K562 (cell line): ENCODE results near the gene ASF1B. TPM values are rescaled to one million over a fixed set of nuclear protein-coding genes. Genes with fewer than 3 reads are reported as not detected.

Source experiments
- ATF1 ChIP-seq, 2 experiments: fragments of 450-650 bp in 1 of 2; IDR thresholded peaks; 2 replicates each; pipeline ENCODE4 v1.6.1; 2016; ENCODE audit warnings: missing compliant biosample characterization in 1 of 2, missing genetic modification characterization in 1 of 2
- BRD4 ChIP-seq: fragments of 200-600 bp; sonication (generic); IDR thresholded peaks from 2 replicates; pipeline ENCODE4 v1.6.1; 2017; ENCODE audit warnings: inconsistent platforms
- CHD1 ChIP-seq: fragments of 200-600 bp; sonication (generic); IDR thresholded peaks from one replicate; pipeline ENCODE4 v1.6.1; 2012; ENCODE audit warnings: mild to moderate bottlenecking, moderate library complexity, low read length, inconsistent platforms
- FOXK2 ChIP-seq, 2 experiments: fragments of 450-650 bp; IDR thresholded peaks in 1 of 2; conservative IDR thresholded peaks in 1 of 2; 2 replicates each; pipeline ENCODE4 v1.6.1; 2016; ENCODE audit warnings: low read depth in 2 of 2, mild to moderate bottlenecking in 1 of 2
- HDAC3 ChIP-seq: fragments of 450-650 bp; IDR thresholded peaks from 2 replicates; pipeline ENCODE4 v1.6.1; 2018; ENCODE audit warnings: borderline replicate concordance, mild to moderate bottlenecking, moderate library complexity; ENCODE audit not compliant: partially characterized antibody
- MCM7 ChIP-seq, 2 experiments: fragments of 450-650 bp; IDR thresholded peaks; 2 replicates each; pipeline ENCODE4 v1.6.1; 2016 to 2018
- NCOA1 ChIP-seq: fragments of 450-650 bp; IDR thresholded peaks from 2 replicates; pipeline ENCODE4 v1.6.1; 2016; ENCODE audit warnings: low read depth
- NFATC3 ChIP-seq: fragments of 450-650 bp; IDR thresholded peaks from 2 replicates; pipeline ENCODE4 v1.6.1; 2017; ENCODE audit warnings: mild to moderate bottlenecking
- NFIC ChIP-seq: fragments of 450-650 bp; IDR thresholded peaks from 2 replicates; pipeline ENCODE4 v1.6.1; 2017; ENCODE audit warnings: mild to moderate bottlenecking, inconsistent platforms
- POLR3A ChIP-seq: IDR thresholded peaks from 2 replicates; pipeline ENCODE4 v1.6.1; 2011; ENCODE audit warnings: borderline replicate concordance, mild to moderate bottlenecking, moderate library complexity; ENCODE audit not compliant: insufficient read length, insufficient read depth; ENCODE audit errors: extremely low read depth
- SIX5 ChIP-seq, 2 experiments: IDR thresholded peaks; 2 replicates each; pipeline ENCODE4 v1.6.1; 2011; ENCODE audit warnings: low read length in 2 of 2, borderline replicate concordance in 1 of 2, low read depth in 1 of 2, mild to moderate bottlenecking in 1 of 2, moderate library complexity in 1 of 2; ENCODE audit not compliant: insufficient read depth in 1 of 2
- TAL1 ChIP-seq: fragments of 450-650 bp; IDR thresholded peaks from 2 replicates; pipeline ENCODE4 v1.6.1; 2016; ENCODE audit warnings: mild to moderate bottlenecking
- TEAD4 ChIP-seq, 2 experiments: sonication (generic) in 1 of 2; formaldehyde crosslinking in 1 of 2; IDR thresholded peaks; 2 replicates each; pipeline versions ENCODE4 v1.6.1 to v1.8.0; 2012 to 2022; ENCODE audit warnings: borderline replicate concordance in 1 of 2, inconsistent platforms in 1 of 2, low read length in 1 of 2, mild to moderate bottlenecking in 1 of 2, missing genetic modification reagents in 1 of 2
- TOE1 ChIP-seq, 2 experiments: fragments of 450-650 bp in 1 of 2; sonication (generic) in 1 of 2; formaldehyde crosslinking in 1 of 2; IDR thresholded peaks; 2 replicates each; pipeline versions ENCODE4 v1.7.1 to v1.8.0; 2016 to 2022; ENCODE audit warnings: borderline replicate concordance in 2 of 2, mild to moderate bottlenecking in 2 of 2, antibody characterized with exemption in 1 of 2, inconsistent platforms in 1 of 2, low read depth in 1 of 2, missing genetic modification reagents in 1 of 2, moderate library complexity in 1 of 2
- polyA plus RNA-seq, 8 experiments: library from polyadenylated mRNA; depleted of rRNA in 4 of 8; stranded (reverse) in 5 of 8; unstranded in 3 of 8; fragments of >200 nt; fragmentation: Nextera tagmentation in 2 of 8; fragmentation: Illumina TruSeq in 1 of 8; extraction: Ambion mirVana in 2 of 8; extraction: Trizol in 1 of 8; gene quantifications; 2 replicates each; pipeline versions ENCODE4 v1.2.1 to v1.2.3, GENCODE V29; 2011 to 2014; ENCODE audit warnings: inconsistent platforms in 1 of 8, missing spikeins in 1 of 8
- total RNA-seq, 7 experiments: library from RNA; depleted of rRNA in 6 of 7; stranded (reverse); fragments of >200 nt in 6 of 7; fragmentation: Illumina TruSeq in 2 of 7; extraction: Trizol in 2 of 7; gene quantifications; 2 replicates each; pipeline versions ENCODE4 v1.2.1 to v1.2.3, GENCODE V29; 2011 to 2021; ENCODE audit warnings: low replicate concordance in 1 of 7
- TF ChIP-seq, protein P1 (sequence below): sonication (generic); formaldehyde crosslinking; IDR thresholded peaks from 2 replicates; pipeline ENCODE4 v1.8.1; 2022; ENCODE audit warnings: missing genetic modification reagents
- TF ChIP-seq, protein P2 (sequence below): sonication (generic); IDR thresholded peaks from 2 replicates; pipeline ENCODE4 v1.6.1; 2016
- TF ChIP-seq, protein P3 (sequence below): fragments of 250-450 bp; sonication (Bioruptor Pico); IDR thresholded peaks from 2 replicates; pipeline ENCODE4 v1.8.0; 2021; ENCODE audit warnings: mild to moderate bottlenecking, moderate library complexity
- TF ChIP-seq, protein P4 (sequence below): fragments of 450-650 bp; IDR thresholded peaks from 2 replicates; pipeline ENCODE4 v1.6.1; 2016; ENCODE audit warnings: antibody characterized with exemption
- TF ChIP-seq, protein P5 (sequence below): IDR thresholded peaks from 2 replicates; pipeline ENCODE4 v1.6.1; 2016; ENCODE audit warnings: missing genetic modification characterization, missing compliant biosample characterization

Gene ASF1B
- total and polyA plus RNA-seq, 9 of the 15 experiments (the other 6 are each of a cell fraction or from before 2014, with no cell fraction given) = 6.0 to 69.4 (median 53.3) TPM

DNA sequence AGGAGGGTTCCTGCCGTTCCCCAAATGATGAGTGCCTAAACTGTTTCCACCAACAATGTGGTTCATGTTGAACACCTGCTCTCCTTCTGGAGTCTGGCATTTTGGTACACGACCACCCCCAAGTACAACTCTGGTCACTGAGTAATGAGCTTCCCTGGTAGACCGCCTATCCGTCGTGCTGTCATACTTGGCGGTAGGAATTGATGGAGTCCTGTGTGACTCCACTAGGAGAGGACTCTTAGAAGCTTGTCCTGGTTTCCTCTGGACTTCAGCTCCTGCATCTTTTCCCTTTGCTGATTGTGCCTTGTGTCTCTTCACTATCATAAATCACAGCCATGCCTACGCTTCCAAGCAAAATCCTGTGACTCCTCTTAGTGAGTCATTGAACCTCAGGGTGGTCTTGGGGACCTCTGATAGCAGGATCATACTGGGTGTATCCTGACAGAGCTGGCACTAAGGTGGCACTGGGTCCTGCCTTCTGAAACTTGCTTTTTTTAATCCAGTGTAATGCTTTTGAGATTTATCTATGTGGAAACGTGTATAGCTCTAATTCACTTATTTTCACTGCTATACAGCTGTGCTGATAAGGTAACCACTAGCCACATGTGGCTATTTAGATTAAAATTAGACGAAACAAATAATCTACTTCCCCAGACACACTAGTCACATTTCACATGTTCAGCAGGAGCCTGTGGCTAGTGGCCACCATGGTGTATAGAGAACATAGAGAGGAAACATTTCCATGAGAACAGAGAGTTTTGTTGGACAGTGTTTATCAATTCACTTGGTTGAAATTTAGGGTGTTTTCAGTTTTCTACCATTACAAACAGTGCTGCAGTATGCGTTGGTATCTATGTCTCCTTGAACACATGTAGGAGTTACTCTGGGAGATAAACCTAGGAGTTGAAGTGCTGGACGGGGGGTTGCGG is 6.1 kb upstream of the ASF1B start (continued):
- TF ChIP-seq FOXK2 (conservative IDR thresholded peaks at IDR 0.05 in 1 of 2, IDR thresholded peaks at IDR 0.05 in 1 of 2; ENCODE audit: low read depth in 2 of 2) (no peak), TOE1 (IDR thresholded peaks at IDR 0.05; ENCODE audit: borderline replicate concordance) (0 out of 2 replicates have a peak, but pooled peaks have one; percentile 47), TOE1 (CRISPR knock-in tag; IDR thresholded peaks at IDR 0.05; ENCODE audit: borderline replicate concordance, low read depth) (no peak), BRD4 (no peak), TEAD4 (IDR thresholded peaks at IDR 0.05; ENCODE audit: low read length) (peak; percentile 99), TEAD4 (CRISPR knock-in tag; IDR thresholded peaks at IDR 0.05; ENCODE audit: borderline replicate concordance) (no peak; the same call in 1 of the 2 replicates), NFATC3 (0 out of 2 replicates have a peak, but pooled peaks have one; percentile 48), SIX5 (IDR thresholded peaks at IDR 0.05; ENCODE audit: borderline replicate concordance in 1 of 2, insufficient read depth in 1 of 2, low read depth in 1 of 2, low read length in 2 of 2) (no peak), NFIC (peak; percentile 81), ATF1 (CRISPR knock-in tag; IDR thresholded peaks at IDR 0.05) (no peak), ATF1 (tag; IDR thresholded peaks at IDR 0.05) (peak; percentile 61), TAL1 (peak; percentile 93), CHD1 (no peak), NCOA1 (peak; percentile 61; the same call in 1 of the 2 replicates), MCM7 (IDR thresholded peaks at IDR 0.05) (no peak), POLR3A (no peak), HDAC3 (peak; percentile 92)
- TF ChIP-seq, protein P1, sequence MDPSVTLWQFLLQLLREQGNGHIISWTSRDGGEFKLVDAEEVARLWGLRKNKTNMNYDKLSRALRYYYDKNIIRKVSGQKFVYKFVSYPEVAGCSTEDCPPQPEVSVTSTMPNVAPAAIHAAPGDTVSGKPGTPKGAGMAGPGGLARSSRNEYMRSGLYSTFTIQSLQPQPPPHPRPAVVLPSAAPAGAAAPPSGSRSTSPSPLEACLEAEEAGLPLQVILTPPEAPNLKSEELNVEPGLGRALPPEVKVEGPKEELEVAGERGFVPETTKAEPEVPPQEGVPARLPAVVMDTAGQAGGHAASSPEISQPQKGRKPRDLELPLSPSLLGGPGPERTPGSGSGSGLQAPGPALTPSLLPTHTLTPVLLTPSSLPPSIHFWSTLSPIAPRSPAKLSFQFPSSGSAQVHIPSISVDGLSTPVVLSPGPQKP (CRISPR knock-in tag) = no peak
- TF ChIP-seq, protein P2, sequence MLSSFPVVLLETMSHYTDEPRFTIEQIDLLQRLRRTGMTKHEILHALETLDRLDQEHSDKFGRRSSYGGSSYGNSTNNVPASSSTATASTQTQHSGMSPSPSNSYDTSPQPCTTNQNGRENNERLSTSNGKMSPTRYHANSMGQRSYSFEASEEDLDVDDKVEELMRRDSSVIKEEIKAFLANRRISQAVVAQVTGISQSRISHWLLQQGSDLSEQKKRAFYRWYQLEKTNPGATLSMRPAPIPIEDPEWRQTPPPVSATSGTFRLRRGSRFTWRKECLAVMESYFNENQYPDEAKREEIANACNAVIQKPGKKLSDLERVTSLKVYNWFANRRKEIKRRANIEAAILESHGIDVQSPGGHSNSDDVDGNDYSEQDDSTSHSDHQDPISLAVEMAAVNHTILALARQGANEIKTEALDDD = peak; percentile 71
- TF ChIP-seq, protein P3, sequence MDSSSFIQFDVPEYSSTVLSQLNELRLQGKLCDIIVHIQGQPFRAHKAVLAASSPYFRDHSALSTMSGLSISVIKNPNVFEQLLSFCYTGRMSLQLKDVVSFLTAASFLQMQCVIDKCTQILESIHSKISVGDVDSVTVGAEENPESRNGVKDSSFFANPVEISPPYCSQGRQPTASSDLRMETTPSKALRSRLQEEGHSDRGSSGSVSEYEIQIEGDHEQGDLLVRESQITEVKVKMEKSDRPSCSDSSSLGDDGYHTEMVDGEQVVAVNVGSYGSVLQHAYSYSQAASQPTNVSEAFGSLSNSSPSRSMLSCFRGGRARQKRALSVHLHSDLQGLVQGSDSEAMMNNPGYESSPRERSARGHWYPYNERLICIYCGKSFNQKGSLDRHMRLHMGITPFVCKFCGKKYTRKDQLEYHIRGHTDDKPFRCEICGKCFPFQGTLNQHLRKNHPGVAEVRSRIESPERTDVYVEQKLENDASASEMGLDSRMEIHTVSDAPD (CRISPR knock-in tag) = no peak
- TF ChIP-seq, protein P4, sequence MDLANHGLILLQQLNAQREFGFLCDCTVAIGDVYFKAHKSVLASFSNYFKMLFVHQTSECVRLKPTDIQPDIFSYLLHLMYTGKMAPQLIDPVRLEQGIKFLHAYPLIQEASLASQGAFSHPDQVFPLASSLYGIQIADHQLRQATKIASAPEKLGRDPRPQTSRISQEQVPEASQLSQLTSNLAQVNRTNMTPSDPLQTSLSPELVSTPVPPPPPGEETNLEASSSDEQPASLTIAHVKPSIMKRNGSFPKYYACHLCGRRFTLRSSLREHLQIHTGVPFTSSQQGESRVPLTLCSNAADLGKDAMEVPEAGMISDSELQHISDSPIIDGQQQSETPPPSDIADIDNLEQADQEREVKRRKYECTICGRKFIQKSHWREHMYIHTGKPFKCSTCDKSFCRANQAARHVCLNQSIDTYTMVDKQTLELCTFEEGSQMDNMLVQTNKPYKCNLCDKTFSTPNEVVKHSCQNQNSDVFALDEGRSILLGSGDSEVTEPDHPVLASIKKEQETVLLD = 0 out of 2 replicates have a peak, but pooled peaks have one; percentile 34
- TF ChIP-seq, protein P5, sequence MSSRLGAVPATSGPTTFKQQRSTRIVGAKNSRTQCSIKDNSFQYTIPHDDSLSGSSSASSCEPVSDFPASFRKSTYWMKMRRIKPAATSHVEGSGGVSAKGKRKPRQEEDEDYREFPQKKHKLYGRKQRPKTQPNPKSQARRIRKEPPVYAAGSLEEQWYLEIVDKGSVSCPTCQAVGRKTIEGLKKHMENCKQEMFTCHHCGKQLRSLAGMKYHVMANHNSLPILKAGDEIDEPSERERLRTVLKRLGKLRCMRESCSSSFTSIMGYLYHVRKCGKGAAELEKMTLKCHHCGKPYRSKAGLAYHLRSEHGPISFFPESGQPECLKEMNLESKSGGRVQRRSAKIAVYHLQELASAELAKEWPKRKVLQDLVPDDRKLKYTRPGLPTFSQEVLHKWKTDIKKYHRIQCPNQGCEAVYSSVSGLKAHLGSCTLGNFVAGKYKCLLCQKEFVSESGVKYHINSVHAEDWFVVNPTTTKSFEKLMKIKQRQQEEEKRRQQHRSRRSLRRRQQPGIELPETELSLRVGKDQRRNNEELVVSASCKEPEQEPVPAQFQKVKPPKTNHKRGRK (tag) = no peak
